WTC11 (cell line): Measurements from ENCODE around the gene GPC4.

Experiments
- CTCF ChIP-seq: fragments of 200-600 bp; IDR thresholded peaks from 2 replicates; pipeline ENCODE4 v1.8.0; 2022; ENCODE audit warnings: antibody characterized with exemption
- IRF2 ChIP-seq: sonication (generic); formaldehyde crosslinking; IDR thresholded peaks from 2 replicates; pipeline ENCODE4 v1.8.0; 2022; ENCODE audit warnings: low read depth, missing genetic modification reagents, borderline replicate concordance
- NFYB ChIP-seq: sonication (generic); formaldehyde crosslinking; conservative IDR thresholded peaks from 2 replicates; pipeline ENCODE4 v1.8.0; 2022; ENCODE audit warnings: low read depth, missing genetic modification reagents
- PRRX2 ChIP-seq: fragments of 250-450 bp; sonication (Bioruptor Pico); IDR thresholded peaks from 2 replicates; pipeline ENCODE4 v1.8.0; 2021; ENCODE audit warnings: mild to moderate bottlenecking
- ZNF317 ChIP-seq: sonication (generic); formaldehyde crosslinking; IDR thresholded peaks from 2 replicates; pipeline ENCODE4 v1.8.1; 2023; ENCODE audit warnings: low read depth, mild to moderate bottlenecking, moderate library complexity, missing genetic modification reagents, borderline replicate concordance
- TF ChIP-seq, protein P1 (sequence below): sonication (generic); formaldehyde crosslinking; IDR thresholded peaks from 2 replicates; pipeline ENCODE4 v1.8.1; 2023; ENCODE audit warnings: mild to moderate bottlenecking, missing genetic modification reagents

DNA sequence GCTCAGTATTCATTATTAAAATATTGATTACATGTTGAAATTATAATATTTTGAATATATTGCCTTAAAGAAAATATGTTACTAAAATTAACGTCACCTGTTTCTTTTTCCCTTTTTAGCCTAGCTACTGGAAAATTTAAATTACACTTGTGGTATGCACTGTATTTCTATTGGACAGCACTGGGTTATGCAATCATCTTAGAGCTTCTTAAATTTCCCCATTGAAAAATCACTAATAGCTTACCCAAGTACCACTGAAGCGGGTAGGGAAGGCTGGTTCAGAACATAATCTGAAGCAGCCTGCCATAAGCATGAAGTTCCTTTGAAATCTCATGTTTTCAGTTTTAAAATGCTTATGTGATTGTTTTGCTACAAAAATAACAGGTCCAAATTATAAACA lies 147.7 kb downstream of the GPC4 start:
- no peak for TF ChIP-seq CTCF
- TF ChIP-seq NFYB (CRISPR knock-in tag) = no peak
- TF ChIP-seq PRRX2 (CRISPR knock-in tag) = no peak
- no peak for TF ChIP-seq ZNF317
- TF ChIP-seq IRF2 (CRISPR knock-in tag) = no peak
- TF ChIP-seq, protein P1, sequence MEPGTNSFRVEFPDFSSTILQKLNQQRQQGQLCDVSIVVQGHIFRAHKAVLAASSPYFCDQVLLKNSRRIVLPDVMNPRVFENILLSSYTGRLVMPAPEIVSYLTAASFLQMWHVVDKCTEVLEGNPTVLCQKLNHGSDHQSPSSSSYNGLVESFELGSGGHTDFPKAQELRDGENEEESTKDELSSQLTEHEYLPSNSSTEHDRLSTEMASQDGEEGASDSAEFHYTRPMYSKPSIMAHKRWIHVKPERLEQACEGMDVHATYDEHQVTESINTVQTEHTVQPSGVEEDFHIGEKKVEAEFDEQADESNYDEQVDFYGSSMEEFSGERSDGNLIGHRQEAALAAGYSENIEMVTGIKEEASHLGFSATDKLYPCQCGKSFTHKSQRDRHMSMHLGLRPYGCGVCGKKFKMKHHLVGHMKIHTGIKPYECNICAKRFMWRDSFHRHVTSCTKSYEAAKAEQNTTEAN (CRISPR knock-in tag) = no peak
